Peyer's patch (tissue), 4 donors: ENCODE data around the gene XPR1. TPM values are rescaled to one million over a fixed set of nuclear protein-coding genes. Genes with fewer than 3 reads are reported as not detected.
A peak's percentile ranks its signal among the peaks of the same experiment; 100 is the strongest.
"Not testable (repeated sequence)": the region's sequence is repeated elsewhere in the genome, so short reads cannot be mapped to it uniquely, and the experiment has no call there.

ENCODE experiments used
- DNase-seq, 3 donors: peaks; one replicate each; pipeline ENCODE4 v3.0.0-alpha.2; 2017 to 2019
- H3K27ac ChIP-seq, 4 donors: fragments of 200-600 bp; sonication (generic); one replicate each; pipeline ENCODE4 v1.5.1; 2016 to 2019
- H3K27me3 ChIP-seq, 2 donors: fragments of 200-600 bp; sonication (generic); one replicate each; pipeline ENCODE4 v1.5.1; 2019
- H3K36me3 ChIP-seq, 3 donors: fragments of 200-600 bp; sonication (generic); one replicate each; pipeline ENCODE4 v1.5.1; 2016 to 2019
- H3K4me1 ChIP-seq, 4 donors: fragments of 200-600 bp; sonication (generic); one replicate each; pipeline ENCODE4 v1.5.1; 2016 to 2019
- H3K4me3 ChIP-seq, 4 donors: fragments of 200-600 bp; sonication (generic); 1 replicate in 3 of 4; 2 replicates in 1 of 4; pipeline ENCODE4 v1.5.1; 2016 to 2019; ENCODE audit warnings: mild to moderate bottlenecking in 1 of 4
- H3K9me3 ChIP-seq, 4 donors: fragments of 200-600 bp; sonication (generic); one replicate each; pipeline ENCODE4 v1.5.1; 2016 to 2019; ENCODE audit warnings: mild to moderate bottlenecking in 1 of 4
- CTCF ChIP-seq, 6 experiments: fragments of 450-650 bp in 4 of 6; fragments of 200-600 bp in 2 of 6; sonication (generic) in 1 of 6; IDR thresholded peaks; one replicate each; pipeline ENCODE4 v1.5.1; 2017 to 2019; ENCODE audit warnings: antibody characterized with exemption in 6 of 6, mild to moderate bottlenecking in 3 of 6, moderate library complexity in 1 of 6
- POLR2A ChIP-seq, 2 donors: fragments of 450-650 bp; IDR thresholded peaks; one replicate each; pipeline ENCODE4 v1.5.1; 2017; ENCODE audit warnings: antibody characterized with exemption in 2 of 2, mild to moderate bottlenecking in 2 of 2, moderate library complexity in 2 of 2
- total RNA-seq, 4 donors: library from RNA; depleted of rRNA; stranded (reverse); fragments of >200 nt; gene quantifications; one replicate each; pipeline ENCODE4 v1.1.0, GENCODE V29; 2016

Gene XPR1
- total RNA-seq, 4 donors from 2014 or later: 29.7 to 59.7 (median 53.9) TPM

GRCh38 chr1:180698580-180698979, 66.8 kb downstream of the XPR1 start:
- H3K4me1 ChIP-seq: no peaks in the 10 kb centered on the region
- no peak overlapping the region for H3K4me3 ChIP-seq
- no peak for DNase-seq
- H3K27ac ChIP-seq: no peak overlapping the region
- TF ChIP-seq POLR2A (IDR thresholded peaks at IDR 0.05): no peak
- no peak for TF ChIP-seq CTCF (IDR thresholded peaks at IDR 0.05)
- H3K9me3 ChIP-seq: peaks cover 0 to 11% (median 0%) of the 10 kb centered on the region in 4 donors
- H3K36me3 ChIP-seq: no peaks in the 10 kb centered on the region
- no peaks in the 10 kb centered on the region for H3K27me3 ChIP-seq

GRCh38 chr1:180702376-180702775, 70.6 kb downstream of the XPR1 start:
- not testable (repeated sequence) for H3K36me3 ChIP-seq, H3K4me3 ChIP-seq, DNase-seq, H3K27ac ChIP-seq, H3K27me3 ChIP-seq, H3K4me1 ChIP-seq
- H3K9me3 ChIP-seq: peaks cover 0 to 11% (median 0%) of the 10 kb centered on the region in 4 donors

GRCh38 chr1:180710746-180711145, 78.9 kb downstream of the XPR1 start:
- not testable (repeated sequence) for H3K9me3 ChIP-seq, H3K4me1 ChIP-seq, H3K27me3 ChIP-seq, H3K4me3 ChIP-seq, H3K36me3 ChIP-seq, DNase-seq, H3K27ac ChIP-seq

- H3K9me3 ChIP-seq, H3K27me3 ChIP-seq, H3K4me1 ChIP-seq, H3K36me3 ChIP-seq, H3K4me3 ChIP-seq, H3K27ac ChIP-seq, DNase-seq: not testable (repeated sequence)
These were observed 79.4 kb downstream of the XPR1 start for GRCh38 chr1:180711260-180711659.

- TF ChIP-seq POLR2A (IDR thresholded peaks at IDR 0.05) (no peak), CTCF (IDR thresholded peaks at IDR 0.05) (no peak)
- DNase-seq: no peak
- Histone ChIP-seq H3K36me3 (no peaks in the 10 kb centered on the region), H3K4me3 (no peak overlapping the region), H3K27me3 (no peaks in the 10 kb centered on the region), H3K4me1 (no peaks in the 10 kb centered on the region), H3K27ac (no peak overlapping the region), H3K9me3 (no peaks in the 10 kb centered on the region)
These were observed 88.9 kb downstream of the XPR1 start for GRCh38 chr1:180720753-180721152.

- TF ChIP-seq POLR2A (IDR thresholded peaks at IDR 0.05): no peak
- TF ChIP-seq CTCF (IDR thresholded peaks at IDR 0.05): no peak
- H3K4me3 ChIP-seq: no peak overlapping the region
- no peak for DNase-seq
These were observed 90.8 kb downstream of the XPR1 start for GRCh38 chr1:180722586-180722985.

GRCh38 chr1:180724055-180724454, 92.2 kb downstream of the XPR1 start:
- Histone ChIP-seq H3K9me3 (no peaks in the 10 kb centered on the region), H3K27ac (no peak overlapping the region), H3K4me3 (no peak overlapping the region), H3K36me3 (no peaks in the 10 kb centered on the region), H3K27me3 (no peaks in the 10 kb centered on the region), H3K4me1 (no peaks in the 10 kb centered on the region)
- no peak for TF ChIP-seq CTCF (IDR thresholded peaks at IDR 0.05)
- no peak for TF ChIP-seq POLR2A (IDR thresholded peaks at IDR 0.05)
- DNase-seq: peak in 1 of 3 donors; percentile 51

More at GRCh38 chr1:180722586-180722985, 90.8 kb downstream of the XPR1 start:
- H3K4me1 ChIP-seq: no peaks in the 10 kb centered on the region
- H3K36me3 ChIP-seq: no peaks in the 10 kb centered on the region
- H3K27me3 ChIP-seq: no peaks in the 10 kb centered on the region
- H3K27ac ChIP-seq: no peak overlapping the region
- no peaks in the 10 kb centered on the region for H3K9me3 ChIP-seq

GRCh38 chr1:180726024-180726423, 94.2 kb downstream of the XPR1 start:
- not testable (repeated sequence) for H3K4me3 ChIP-seq, H3K9me3 ChIP-seq, H3K4me1 ChIP-seq, H3K27ac ChIP-seq, H3K36me3 ChIP-seq, H3K27me3 ChIP-seq, DNase-seq

- not testable (repeated sequence) for H3K4me1 ChIP-seq
These were observed 95.9 kb downstream of the XPR1 start for GRCh38 chr1:180727751-180728150.

More at GRCh38 chr1:180727751-180728150, 95.9 kb downstream of the XPR1 start:
- H3K9me3 ChIP-seq, H3K36me3 ChIP-seq, H3K27me3 ChIP-seq, H3K4me3 ChIP-seq, DNase-seq, H3K27ac ChIP-seq: not testable (repeated sequence)
